Calu3 (cell line): ENCODE measurements around the gene TRIM32. TPM values are rescaled to one million over a fixed set of nuclear protein-coding genes. Genes with fewer than 3 reads are reported as not detected.

Experiments
- BruUV-seq: library from RNA; stranded (reverse); fragments of 400-500 nt; replicated peaks from 2 replicates; lab custom pipeline; 2021; lab: Mats Ljungman, UMichigan
- CTCF ChIA-PET: fragments of 300-600 bp; sonication (Branson Sonifier 250); formaldehyde crosslinking; loops from one replicate; lab custom pipeline; 2022; ENCODE audit warnings: antibody characterized with exemption; lab: Charles Lee
- DNase-seq: peaks from one replicate; pipeline ENCODE4 v3.0.0; 2022
- H3K27ac Mint-ChIP-seq: one replicate; pipeline ENCODE4 v1.8.0; 2022; ENCODE audit warnings: mixed read lengths; ENCODE audit not compliant: unreplicated experiment
- H3K27me3 Mint-ChIP-seq: one replicate; pipeline ENCODE4 v1.8.0; 2022; ENCODE audit warnings: mixed read lengths; ENCODE audit not compliant: unreplicated experiment
- H3K36me3 Mint-ChIP-seq: one replicate; pipeline ENCODE4 v1.8.0; 2022; ENCODE audit warnings: mild to moderate bottlenecking, moderate library complexity, mixed read lengths; ENCODE audit not compliant: insufficient read depth, unreplicated experiment
- H3K4me1 Mint-ChIP-seq: one replicate; pipeline ENCODE4 v1.8.0; 2022; ENCODE audit warnings: mild to moderate bottlenecking, low read depth, mixed read lengths; ENCODE audit not compliant: unreplicated experiment
- H3K4me3 Mint-ChIP-seq: one replicate; pipeline ENCODE4 v1.8.0; 2022; ENCODE audit warnings: mild to moderate bottlenecking, low read depth, moderate library complexity, mixed read lengths; ENCODE audit not compliant: unreplicated experiment
- H3K9me3 Mint-ChIP-seq: one replicate; pipeline ENCODE4 v1.8.0; 2022; ENCODE audit warnings: low read depth, mixed read lengths; ENCODE audit not compliant: unreplicated experiment
- intact Hi-C: fragments of 100-400 bp; cut with micrococcal nuclease; formaldehyde crosslinking; loops from one replicate; pipeline ENCODE4 v1.10.0; 2022; ENCODE audit not compliant: unreplicated experiment
- total RNA-seq: library from RNA; stranded (reverse); gene quantifications from 2 replicates; pipeline ENCODE4 v1.2.3, GENCODE V29; 2022
- TF ChIP-seq, protein P1 (sequence below): fragments of 200-600 bp; IDR thresholded peaks from one replicate; pipeline ENCODE4 v1.8.0; 2022; ENCODE audit warnings: antibody characterized with exemption; ENCODE audit not compliant: unreplicated experiment

The TRIM32 gene
- total RNA-seq, 1 experiment from 2014 or later: 9.3 TPM

DNA sequence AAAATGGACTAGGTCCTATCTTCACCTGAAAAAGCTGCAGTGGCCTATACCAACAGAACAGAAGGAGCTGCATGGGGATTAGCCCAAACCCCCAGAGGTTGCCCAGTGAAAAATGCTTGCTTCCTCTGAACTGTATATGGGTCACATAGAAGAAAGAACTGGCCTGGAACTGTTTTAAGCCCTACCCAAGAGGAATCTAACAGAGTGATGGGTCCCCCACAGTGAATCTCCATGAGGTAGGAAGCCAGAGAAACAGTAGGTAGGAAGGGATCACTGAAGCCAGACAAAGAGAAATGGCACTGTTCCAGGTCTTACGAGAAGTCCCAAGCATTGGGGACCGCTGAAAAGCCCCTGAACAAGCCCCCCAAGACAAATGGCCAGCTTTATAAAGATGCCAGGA lies 28.8 kb upstream of the TRIM32 start:
- Mint-ChIP-seq H3K36me3 (no peaks in the 10 kb centered on the region), H3K9me3 (no peaks in the 10 kb centered on the region), H3K4me3 (no peak overlapping the region), H3K27ac (no peak overlapping the region), H3K27me3 (no peaks in the 10 kb centered on the region), H3K4me1 (no peaks in the 10 kb centered on the region)
- no peak for DNase-seq
- CTCF ChIA-PET: no interaction called here
- intact Hi-C loops: no loop called here
- no TSS peak for BruUV-seq
- TF ChIP-seq, protein P1, sequence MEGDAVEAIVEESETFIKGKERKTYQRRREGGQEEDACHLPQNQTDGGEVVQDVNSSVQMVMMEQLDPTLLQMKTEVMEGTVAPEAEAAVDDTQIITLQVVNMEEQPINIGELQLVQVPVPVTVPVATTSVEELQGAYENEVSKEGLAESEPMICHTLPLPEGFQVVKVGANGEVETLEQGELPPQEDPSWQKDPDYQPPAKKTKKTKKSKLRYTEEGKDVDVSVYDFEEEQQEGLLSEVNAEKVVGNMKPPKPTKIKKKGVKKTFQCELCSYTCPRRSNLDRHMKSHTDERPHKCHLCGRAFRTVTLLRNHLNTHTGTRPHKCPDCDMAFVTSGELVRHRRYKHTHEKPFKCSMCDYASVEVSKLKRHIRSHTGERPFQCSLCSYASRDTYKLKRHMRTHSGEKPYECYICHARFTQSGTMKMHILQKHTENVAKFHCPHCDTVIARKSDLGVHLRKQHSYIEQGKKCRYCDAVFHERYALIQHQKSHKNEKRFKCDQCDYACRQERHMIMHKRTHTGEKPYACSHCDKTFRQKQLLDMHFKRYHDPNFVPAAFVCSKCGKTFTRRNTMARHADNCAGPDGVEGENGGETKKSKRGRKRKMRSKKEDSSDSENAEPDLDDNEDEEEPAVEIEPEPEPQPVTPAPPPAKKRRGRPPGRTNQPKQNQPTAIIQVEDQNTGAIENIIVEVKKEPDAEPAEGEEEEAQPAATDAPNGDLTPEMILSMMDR: no peak

DNA sequence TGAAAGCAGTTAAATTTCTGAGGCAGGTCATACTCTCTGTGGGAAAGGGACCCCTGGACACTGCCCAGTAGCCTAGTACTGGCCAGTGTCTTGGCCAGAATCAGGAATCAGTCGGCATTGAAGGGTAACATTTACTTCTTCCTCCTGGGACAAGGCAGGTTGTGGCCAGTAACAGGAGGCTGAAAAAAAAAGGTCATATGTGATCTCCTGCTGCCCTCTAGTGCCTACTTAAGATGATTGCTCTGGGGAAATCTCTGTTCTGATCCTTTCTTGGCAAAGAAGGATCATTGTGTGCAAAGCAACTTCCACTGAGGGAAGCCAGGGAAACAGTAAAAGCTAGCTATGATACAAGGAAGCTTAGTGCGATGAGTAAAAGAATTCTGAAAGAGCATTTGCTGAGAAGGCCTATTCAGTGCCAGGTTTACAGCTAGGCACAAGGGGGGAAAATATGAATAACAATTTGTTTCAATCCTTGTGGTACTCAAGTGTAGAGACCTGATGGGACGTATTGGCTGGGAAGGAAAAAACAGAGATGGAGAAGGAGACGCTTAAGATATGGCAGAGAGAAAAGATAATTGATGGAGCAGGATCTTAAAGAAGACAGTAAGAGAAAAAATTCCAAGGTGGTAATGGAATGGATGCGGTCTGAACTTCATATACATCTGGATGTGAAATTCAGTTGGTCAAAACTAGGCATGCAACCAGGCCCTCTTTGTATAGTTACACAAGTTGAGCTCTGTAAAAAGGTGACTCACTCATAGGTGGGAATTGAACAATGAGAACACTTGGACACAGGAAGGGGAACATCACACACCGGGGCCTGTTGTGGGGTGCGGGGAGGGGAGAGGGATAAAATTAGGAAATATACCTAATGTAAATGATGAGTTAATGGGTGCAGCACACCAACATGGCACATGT lies 25.8 kb upstream of the TRIM32 start:
- no peaks in the 10 kb centered on the region for H3K36me3 Mint-ChIP-seq

DNA sequence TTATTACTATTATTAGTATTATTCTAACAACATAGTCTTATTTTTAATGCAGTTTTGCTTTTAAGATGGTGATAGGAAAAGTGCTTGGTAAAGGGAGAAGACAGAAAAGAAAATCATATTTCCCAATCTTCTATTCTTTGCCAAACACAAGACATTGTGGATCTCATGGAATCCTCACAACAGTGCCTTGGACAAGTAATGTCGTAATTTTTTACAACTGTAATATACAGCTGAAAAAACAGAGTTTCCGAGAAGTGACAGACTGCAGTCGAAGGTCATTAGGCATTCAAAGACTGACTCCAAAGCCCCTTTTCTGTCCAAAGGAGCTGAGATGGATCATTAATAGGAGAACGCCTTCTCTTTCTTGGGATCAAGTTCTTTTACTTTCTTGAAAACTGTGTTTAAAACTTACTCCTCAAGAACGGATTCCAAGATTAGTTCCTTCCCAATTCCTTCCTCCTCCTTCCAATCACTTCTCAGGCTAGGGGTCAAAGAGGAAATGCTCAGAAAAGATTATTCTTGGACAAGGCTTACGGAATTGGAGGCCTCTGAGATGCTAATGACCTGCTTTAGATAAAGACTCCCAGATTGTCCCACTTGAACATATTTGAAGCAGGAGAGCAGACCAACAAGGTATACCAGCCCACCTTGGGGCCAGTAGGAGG lies 24.3 kb upstream of the TRIM32 start:
- CTCF ChIA-PET: no interaction called here
- no peak for DNase-seq
- H3K4me3 Mint-ChIP-seq: no peak overlapping the region
- no TSS peak for BruUV-seq
- TF ChIP-seq, protein P1: no peak
- no peaks in the 10 kb centered on the region for H3K4me1 Mint-ChIP-seq
- intact Hi-C loops: loop anchor here (1.0 to 5.0 kb wide), 2 partner anchors 30 to 780 kb away; no protein-coding TSS in a partner anchor
- H3K27ac Mint-ChIP-seq: no peak overlapping the region
- no peaks in the 10 kb centered on the region for H3K27me3 Mint-ChIP-seq
- H3K9me3 Mint-ChIP-seq: no peaks in the 10 kb centered on the region
- H3K36me3 Mint-ChIP-seq: no peaks in the 10 kb centered on the region

More for the DNA sequence above, 25.8 kb upstream of the TRIM32 start:
- peak; percentile 18 for DNase-seq
- Mint-ChIP-seq H3K27me3 (no peaks in the 10 kb centered on the region), H3K27ac (no peak overlapping the region), H3K4me3 (no peak overlapping the region), H3K4me1 (no peaks in the 10 kb centered on the region), H3K9me3 (no peaks in the 10 kb centered on the region)
- intact Hi-C loops: loop anchor here (2.0 to 5.0 kb wide), 2 partner anchors 779 to 1070 kb away; no protein-coding TSS in a partner anchor
- TF ChIP-seq, protein P1: no peak
- CTCF ChIA-PET: no interaction called here
- no TSS peak for BruUV-seq

DNA sequence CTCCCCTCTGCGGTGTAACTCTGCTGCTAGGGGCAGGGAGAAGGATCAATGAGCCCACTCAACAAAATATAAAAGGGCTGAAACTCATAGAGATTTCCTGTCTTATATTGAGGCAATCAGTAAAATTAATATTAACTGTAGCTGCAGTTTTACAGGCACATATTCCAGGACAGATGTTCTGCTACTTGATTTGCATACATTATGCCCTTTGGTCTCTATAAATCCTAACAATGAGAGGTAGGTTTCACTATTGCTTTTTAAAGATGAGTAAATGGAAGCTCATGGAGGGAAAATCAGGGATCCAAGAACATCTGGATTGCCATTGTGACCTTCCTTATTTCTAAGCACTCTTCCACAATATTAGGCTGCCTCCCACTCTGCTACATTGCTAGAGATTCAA lies 23.5 kb upstream of the TRIM32 start:
- Mint-ChIP-seq H3K4me3 (no peak overlapping the region), H3K27me3 (no peaks in the 10 kb centered on the region), H3K36me3 (no peaks in the 10 kb centered on the region), H3K4me1 (no peaks in the 10 kb centered on the region), H3K9me3 (no peaks in the 10 kb centered on the region), H3K27ac (no peak overlapping the region)
- TF ChIP-seq, protein P1: no peak
- CTCF ChIA-PET: no interaction called here
- no peak for DNase-seq
- intact Hi-C loops: loop anchor here (1.0 to 5.0 kb wide), 2 partner anchors 31 to 781 kb away; no protein-coding TSS in a partner anchor
- BruUV-seq: no TSS peak
